ENCODE measurements around the gene CD8B2. TPM values are rescaled to one million over a fixed set of nuclear protein-coding genes. Genes with fewer than 3 reads are reported as not detected.

The CD8B2 gene
- total RNA-seq, 1 donor from 2014 or later = 0.21 TPM

DNA sequence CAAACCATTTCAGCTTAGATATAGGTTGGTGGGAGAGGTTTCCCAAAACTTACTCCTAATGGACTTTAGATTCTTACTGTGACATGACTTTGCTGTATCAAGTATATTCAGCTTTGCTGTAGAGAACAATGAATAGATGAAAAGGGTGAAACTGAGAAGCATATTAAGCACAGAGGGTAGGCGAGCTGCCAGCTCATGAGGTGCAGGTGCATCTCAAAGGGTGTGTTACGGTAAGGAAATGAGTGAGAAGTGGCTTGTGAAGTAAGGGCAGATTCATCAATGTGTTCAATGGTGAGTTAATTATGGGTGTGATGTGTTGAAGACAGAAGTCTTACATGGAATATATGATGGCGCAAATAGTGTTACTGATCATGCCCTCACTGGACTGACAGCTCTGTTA is 49.3 kb downstream of the CD8B2 start:
- TF ChIP-seq, protein P1, sequence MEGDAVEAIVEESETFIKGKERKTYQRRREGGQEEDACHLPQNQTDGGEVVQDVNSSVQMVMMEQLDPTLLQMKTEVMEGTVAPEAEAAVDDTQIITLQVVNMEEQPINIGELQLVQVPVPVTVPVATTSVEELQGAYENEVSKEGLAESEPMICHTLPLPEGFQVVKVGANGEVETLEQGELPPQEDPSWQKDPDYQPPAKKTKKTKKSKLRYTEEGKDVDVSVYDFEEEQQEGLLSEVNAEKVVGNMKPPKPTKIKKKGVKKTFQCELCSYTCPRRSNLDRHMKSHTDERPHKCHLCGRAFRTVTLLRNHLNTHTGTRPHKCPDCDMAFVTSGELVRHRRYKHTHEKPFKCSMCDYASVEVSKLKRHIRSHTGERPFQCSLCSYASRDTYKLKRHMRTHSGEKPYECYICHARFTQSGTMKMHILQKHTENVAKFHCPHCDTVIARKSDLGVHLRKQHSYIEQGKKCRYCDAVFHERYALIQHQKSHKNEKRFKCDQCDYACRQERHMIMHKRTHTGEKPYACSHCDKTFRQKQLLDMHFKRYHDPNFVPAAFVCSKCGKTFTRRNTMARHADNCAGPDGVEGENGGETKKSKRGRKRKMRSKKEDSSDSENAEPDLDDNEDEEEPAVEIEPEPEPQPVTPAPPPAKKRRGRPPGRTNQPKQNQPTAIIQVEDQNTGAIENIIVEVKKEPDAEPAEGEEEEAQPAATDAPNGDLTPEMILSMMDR (IDR thresholded peaks at IDR 0.05) = no peak
- ATAC-seq (no peak), DNase-seq (no peak)
- intact Hi-C loops (cut with DNase I) = no loop called here
- Histone ChIP-seq H3K27me3 (ENCODE audit: low read depth) (peaks cover 4% of the 10 kb centered on the region), H3K4me3 (no peak overlapping the region), H3K27ac (no peak overlapping the region), H3K36me3 (no peaks in the 10 kb centered on the region), H3K9me3 (no peaks in the 10 kb centered on the region), H3K4me1 (no peaks in the 10 kb centered on the region)

DNA sequence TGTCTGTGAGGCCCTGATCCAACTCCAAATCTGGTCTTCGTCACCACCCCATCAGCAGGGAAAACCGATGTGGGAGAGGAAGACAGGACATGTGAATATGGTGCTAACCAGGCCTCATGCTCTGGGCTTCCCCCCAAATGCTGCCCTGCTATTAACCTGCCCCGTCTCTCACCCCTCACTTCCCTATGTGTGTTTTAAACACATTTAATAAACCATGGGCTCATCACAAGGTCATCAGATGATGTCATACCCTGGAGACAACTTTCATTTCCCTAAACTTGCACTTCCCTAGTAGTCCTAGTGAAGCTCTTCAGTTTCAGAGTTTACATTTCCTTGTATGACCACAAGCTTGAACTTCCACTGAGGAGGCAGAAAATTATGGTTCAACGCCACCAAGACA is 49.9 kb downstream of the CD8B2 start:
- H3K9me3 ChIP-seq = no peaks in the 10 kb centered on the region
- ATAC-seq (peak; percentile 80 to 91), DNase-seq (peak; percentile 55)
- intact Hi-C loops (cut with DNase I) = no loop called here
- TF ChIP-seq, protein P1 (IDR thresholded peaks at IDR 0.05) = no peak
- H3K4me3 ChIP-seq = no peak overlapping the region
- H3K27me3 ChIP-seq (ENCODE audit: low read depth) = peaks cover 4% of the 10 kb centered on the region
- no peaks in the 10 kb centered on the region for H3K36me3 ChIP-seq
- no peaks in the 10 kb centered on the region for H3K4me1 ChIP-seq
- H3K27ac ChIP-seq = peak overlapping the region; percentile 43

DNA sequence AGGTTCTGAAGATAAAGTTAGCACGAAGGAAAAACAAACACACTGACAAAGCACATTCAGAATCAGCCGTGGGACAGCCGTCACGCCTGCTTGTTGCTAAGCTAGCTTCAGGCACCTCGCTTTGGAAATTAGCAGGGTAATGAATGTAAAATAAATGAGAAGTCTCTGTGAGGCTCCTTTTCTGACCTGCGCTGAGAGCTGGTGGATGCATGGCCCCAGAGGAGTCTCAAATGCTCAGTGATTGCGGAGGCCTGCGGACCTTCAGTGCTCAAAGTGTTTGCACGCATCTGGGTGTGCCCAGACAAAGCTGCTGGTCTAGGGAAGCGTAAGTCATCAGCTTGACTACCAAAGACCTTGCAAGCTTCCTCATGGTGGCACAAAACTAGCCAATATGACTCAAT is 50.6 kb downstream of the CD8B2 start:
- Histone ChIP-seq H3K4me3 (no peak overlapping the region), H3K27ac (peak overlapping the region; percentile 43), H3K9me3 (no peaks in the 10 kb centered on the region), H3K4me1 (no peaks in the 10 kb centered on the region), H3K27me3 (ENCODE audit: low read depth) (peaks cover 4% of the 10 kb centered on the region), H3K36me3 (no peaks in the 10 kb centered on the region)
- TF ChIP-seq, protein P1 (IDR thresholded peaks at IDR 0.05) = no peak
- peak in 1 of 2 donors; percentile 57 for ATAC-seq
- intact Hi-C loops (cut with DNase I) = no loop called here
- DNase-seq = no peak

DNA sequence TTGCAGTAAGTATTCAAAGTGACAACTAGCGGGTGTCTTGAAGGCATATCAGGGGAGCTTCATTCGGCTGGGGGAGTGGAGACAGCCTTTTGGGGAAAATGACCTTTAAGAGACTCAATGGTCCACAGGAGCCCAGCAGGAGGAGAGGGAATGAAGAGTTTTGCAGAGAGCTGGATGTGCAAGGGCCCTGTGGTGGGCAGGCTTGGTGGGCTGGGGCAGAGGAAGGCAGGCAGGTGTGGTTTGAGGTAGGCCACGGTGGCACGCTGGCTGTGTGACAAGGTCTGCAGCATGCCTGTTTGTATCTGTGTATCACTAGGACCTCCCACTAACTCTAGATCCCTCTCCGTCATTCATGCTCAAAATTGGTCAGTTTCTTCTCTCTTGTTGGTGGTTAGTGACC is 53.7 kb downstream of the CD8B2 start:
- H3K27me3 ChIP-seq (ENCODE audit: low read depth) = no peaks in the 10 kb centered on the region
- intact Hi-C loops (cut with DNase I) = no loop called here
- no peak overlapping the region for H3K4me3 ChIP-seq
- no peaks in the 10 kb centered on the region for H3K9me3 ChIP-seq
- no peaks in the 10 kb centered on the region for H3K36me3 ChIP-seq
- DNase-seq (no peak), ATAC-seq (no peak)
- no peak overlapping the region for H3K27ac ChIP-seq
- no peaks in the 10 kb centered on the region for H3K4me1 ChIP-seq
- TF ChIP-seq, protein P1 (IDR thresholded peaks at IDR 0.05) = no peak

DNA sequence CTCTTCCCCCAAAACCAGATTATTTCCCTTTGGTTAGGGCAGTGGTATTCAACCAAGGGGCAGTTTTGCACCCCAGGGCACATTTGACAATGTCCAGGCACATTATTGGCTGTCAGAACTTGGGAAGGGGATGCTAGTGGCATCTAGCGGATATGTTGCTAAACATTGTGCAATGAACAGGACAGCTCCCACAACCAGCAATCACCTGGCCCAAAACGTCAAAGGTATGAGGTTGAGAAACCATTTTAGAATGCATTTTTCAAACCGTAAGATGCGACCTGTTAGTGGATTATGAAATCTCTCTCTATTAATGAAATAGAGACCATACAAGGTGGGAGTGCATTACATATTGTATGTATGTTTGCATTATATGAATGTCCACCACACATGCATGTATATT is 54.2 kb downstream of the CD8B2 start:
- Histone ChIP-seq H3K9me3 (no peaks in the 10 kb centered on the region), H3K36me3 (no peaks in the 10 kb centered on the region), H3K4me3 (no peak overlapping the region), H3K27ac (no peak overlapping the region), H3K27me3 (ENCODE audit: low read depth) (no peaks in the 10 kb centered on the region), H3K4me1 (no peaks in the 10 kb centered on the region)
- DNase-seq (no peak), ATAC-seq (no peak)
- TF ChIP-seq, protein P1 (IDR thresholded peaks at IDR 0.05) = no peak
- intact Hi-C loops (cut with DNase I) = no loop called here

Data from lower lobe of right lung (tissue), 2 donors.